ENCODE data around the gene LST1. TPM values are rescaled to one million over a fixed set of nuclear protein-coding genes. Genes with fewer than 3 reads are reported as not detected.

Gene LST1
- total and polyA plus RNA-seq, 2 donors (not counting 1 experiment from before 2014, with no cell fraction given): 7.4 to 30.5 TPM

GRCh38 chr6:31581434-31582229 is 4.4 kb upstream of the LST1 start:
- 3% methylated on average over 21 of the region's 21 CpGs for WGBS (ENCODE audit: insufficient coverage)
- peaks cover 66% of the 10 kb centered on the region for H3K79me2 ChIP-seq (ENCODE audit: control insufficient read depth, insufficient read depth, low read length)
- peak overlapping the region; percentile 55 for H2AFZ ChIP-seq (ENCODE audit: insufficient read depth, low read depth, low read length, poor library complexity, severe bottlenecking)

More at GRCh38 chr6:31581434-31582229, 4.4 kb upstream of the LST1 start:
- no peak for DNase-seq
- intact Hi-C loops (cut with micrococcal nuclease): loop anchor here (1.0 to 2.0 kb wide), 4 partner anchors 9 to 23 kb away; partner anchors contain the start of genes LTA and NCR3
- peak overlapping the region; percentile 97 for H3K9ac ChIP-seq (ENCODE audit: low read length)
- peak overlapping the region; percentile 88 for H3K4me2 ChIP-seq (replicated peaks; ENCODE audit: low read depth, low read length, poor library complexity, severe bottlenecking)
- Mint-ChIP-seq H3K27me3 (no peaks in the 10 kb centered on the region), H3K4me1 (peaks cover 82% of the 10 kb centered on the region), H3K9me3 (ENCODE audit: insufficient read depth) (no peaks in the 10 kb centered on the region), H3K27ac (peak overlapping the region; percentile 99), H3K4me3 (peak overlapping the region; percentile 98)
- H3K27ac ChIP-seq (ENCODE audit: low read length in 2 of 2): peak overlapping the region; percentile 95 to 97
- ATAC-seq (ENCODE audit: low read depth): no peak
- no peaks in the 10 kb centered on the region for H3K9me3 ChIP-seq (ENCODE audit: control extremely low read depth in 1 of 3, control insufficient read depth in 2 of 3, insufficient read depth in 1 of 3, low read length in 2 of 3)
- H3K4me3 ChIP-seq (ENCODE audit: control extremely low read depth in 1 of 5, extremely low read depth in 1 of 5, insufficient read depth in 1 of 5, low read depth in 2 of 5, low read length in 4 of 5): peak overlapping the region; percentile 83 to 100 (median 96)
- H4K20me1 ChIP-seq (ENCODE audit: control insufficient read depth, insufficient read depth, low read length, poor library complexity, severe bottlenecking): peaks cover 25% of the 10 kb centered on the region
- ChIA-PET POLR2A (interaction anchor here (0.7 to 42.6 kb wide), 7 partner anchors 3 to 157 kb away, joined by 3 to 1450 read pairs (median 7); partner anchors contain the start of genes ATP6V1G2, BAG6, DDX39B and LST1), CTCF (interaction anchor here (0.7 to 35.3 kb wide), 7 partner anchors 8 to 249 kb away, joined by 3 to 2241 read pairs (median 8); partner anchors contain the start of genes ATP6V1G2, DDX39B, LST1 and LTA)
- no peaks in the 10 kb centered on the region for H3K27me3 ChIP-seq (replicated peaks in 1 of 4; ENCODE audit: control extremely low read depth in 1 of 4, control insufficient read depth in 3 of 4, insufficient read depth in 4 of 4, low read length in 3 of 4)
- H3K36me3 ChIP-seq (replicated peaks in 1 of 2; ENCODE audit: control extremely low read depth in 1 of 2, control insufficient read depth in 1 of 2, extremely low read depth in 1 of 2, insufficient read depth in 2 of 2, low read length in 1 of 2): peaks cover 2 to 39% of the 10 kb centered on the region in 2 experiments
- TF ChIP-seq, protein P1, sequence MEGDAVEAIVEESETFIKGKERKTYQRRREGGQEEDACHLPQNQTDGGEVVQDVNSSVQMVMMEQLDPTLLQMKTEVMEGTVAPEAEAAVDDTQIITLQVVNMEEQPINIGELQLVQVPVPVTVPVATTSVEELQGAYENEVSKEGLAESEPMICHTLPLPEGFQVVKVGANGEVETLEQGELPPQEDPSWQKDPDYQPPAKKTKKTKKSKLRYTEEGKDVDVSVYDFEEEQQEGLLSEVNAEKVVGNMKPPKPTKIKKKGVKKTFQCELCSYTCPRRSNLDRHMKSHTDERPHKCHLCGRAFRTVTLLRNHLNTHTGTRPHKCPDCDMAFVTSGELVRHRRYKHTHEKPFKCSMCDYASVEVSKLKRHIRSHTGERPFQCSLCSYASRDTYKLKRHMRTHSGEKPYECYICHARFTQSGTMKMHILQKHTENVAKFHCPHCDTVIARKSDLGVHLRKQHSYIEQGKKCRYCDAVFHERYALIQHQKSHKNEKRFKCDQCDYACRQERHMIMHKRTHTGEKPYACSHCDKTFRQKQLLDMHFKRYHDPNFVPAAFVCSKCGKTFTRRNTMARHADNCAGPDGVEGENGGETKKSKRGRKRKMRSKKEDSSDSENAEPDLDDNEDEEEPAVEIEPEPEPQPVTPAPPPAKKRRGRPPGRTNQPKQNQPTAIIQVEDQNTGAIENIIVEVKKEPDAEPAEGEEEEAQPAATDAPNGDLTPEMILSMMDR (IDR thresholded peaks at IDR 0.05): no peak
- no peak for TF ChIP-seq EZH2 (IDR thresholded peaks at IDR 0.05; ENCODE audit: borderline replicate concordance, insufficient read depth, low read depth, low read length, poor library complexity, severe bottlenecking)
- H3K4me1 ChIP-seq (ENCODE audit: control insufficient read depth in 2 of 2, insufficient read depth in 2 of 2, low read length in 2 of 2): peaks cover 76 to 83% of the 10 kb centered on the region in 2 donors

Data from B cell (primary cell).